ENCODE measurements around the gene SIM1. TPM values are rescaled to one million over a fixed set of nuclear protein-coding genes. Genes with fewer than 3 reads are reported as not detected.

Gene SIM1
- polyA plus RNA-seq, 1 experiment = 32.9 TPM

DNA sequence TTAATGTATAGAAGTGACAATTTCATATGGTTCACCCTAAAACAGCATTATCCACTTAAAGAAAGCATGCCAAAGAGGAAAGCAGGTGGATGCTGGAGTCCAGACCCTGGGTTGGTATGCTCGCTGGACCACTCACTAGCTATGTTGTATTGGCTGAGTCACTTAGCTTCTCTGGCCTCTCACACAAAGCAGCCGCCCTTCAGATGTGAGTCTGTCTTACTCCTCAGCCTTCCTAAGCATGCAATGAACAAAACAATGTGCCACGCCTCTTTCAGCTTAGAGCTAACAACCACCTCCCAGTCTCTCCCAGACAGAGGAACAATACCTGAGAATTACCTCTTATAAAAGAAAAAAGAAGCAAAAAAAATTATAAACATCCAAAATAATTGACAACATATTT is 29.4 kb downstream of the SIM1 start:
- H3K27me3 ChIP-seq (ENCODE audit: control insufficient read depth, insufficient read depth, low read length) = no peaks in the 10 kb centered on the region
- ChIA-PET CTCF (interaction anchor here (1.4 to 2.2 kb wide), 2 partner anchors 9 to 259 kb away, joined by 3 to 6 read pairs; no protein-coding TSS in a partner anchor), POLR2A (interaction anchor here (0.5 to 0.6 kb wide), 2 partner anchors 218 to 304 kb away, joined by 3 read pairs; no protein-coding TSS in a partner anchor)
- no peak overlapping the region for H3K4me3 ChIP-seq (ENCODE audit: low read depth, low read length)
- TF ChIP-seq, protein P1, sequence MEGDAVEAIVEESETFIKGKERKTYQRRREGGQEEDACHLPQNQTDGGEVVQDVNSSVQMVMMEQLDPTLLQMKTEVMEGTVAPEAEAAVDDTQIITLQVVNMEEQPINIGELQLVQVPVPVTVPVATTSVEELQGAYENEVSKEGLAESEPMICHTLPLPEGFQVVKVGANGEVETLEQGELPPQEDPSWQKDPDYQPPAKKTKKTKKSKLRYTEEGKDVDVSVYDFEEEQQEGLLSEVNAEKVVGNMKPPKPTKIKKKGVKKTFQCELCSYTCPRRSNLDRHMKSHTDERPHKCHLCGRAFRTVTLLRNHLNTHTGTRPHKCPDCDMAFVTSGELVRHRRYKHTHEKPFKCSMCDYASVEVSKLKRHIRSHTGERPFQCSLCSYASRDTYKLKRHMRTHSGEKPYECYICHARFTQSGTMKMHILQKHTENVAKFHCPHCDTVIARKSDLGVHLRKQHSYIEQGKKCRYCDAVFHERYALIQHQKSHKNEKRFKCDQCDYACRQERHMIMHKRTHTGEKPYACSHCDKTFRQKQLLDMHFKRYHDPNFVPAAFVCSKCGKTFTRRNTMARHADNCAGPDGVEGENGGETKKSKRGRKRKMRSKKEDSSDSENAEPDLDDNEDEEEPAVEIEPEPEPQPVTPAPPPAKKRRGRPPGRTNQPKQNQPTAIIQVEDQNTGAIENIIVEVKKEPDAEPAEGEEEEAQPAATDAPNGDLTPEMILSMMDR (IDR thresholded peaks at IDR 0.05; ENCODE audit: insufficient read depth, low read depth, low read length) = no peak
- peaks cover 9% of the 10 kb centered on the region for H3K36me3 ChIP-seq (ENCODE audit: control insufficient read depth, insufficient read depth, low read length)
- no peak for DNase-seq (ENCODE audit: low read depth)

DNA sequence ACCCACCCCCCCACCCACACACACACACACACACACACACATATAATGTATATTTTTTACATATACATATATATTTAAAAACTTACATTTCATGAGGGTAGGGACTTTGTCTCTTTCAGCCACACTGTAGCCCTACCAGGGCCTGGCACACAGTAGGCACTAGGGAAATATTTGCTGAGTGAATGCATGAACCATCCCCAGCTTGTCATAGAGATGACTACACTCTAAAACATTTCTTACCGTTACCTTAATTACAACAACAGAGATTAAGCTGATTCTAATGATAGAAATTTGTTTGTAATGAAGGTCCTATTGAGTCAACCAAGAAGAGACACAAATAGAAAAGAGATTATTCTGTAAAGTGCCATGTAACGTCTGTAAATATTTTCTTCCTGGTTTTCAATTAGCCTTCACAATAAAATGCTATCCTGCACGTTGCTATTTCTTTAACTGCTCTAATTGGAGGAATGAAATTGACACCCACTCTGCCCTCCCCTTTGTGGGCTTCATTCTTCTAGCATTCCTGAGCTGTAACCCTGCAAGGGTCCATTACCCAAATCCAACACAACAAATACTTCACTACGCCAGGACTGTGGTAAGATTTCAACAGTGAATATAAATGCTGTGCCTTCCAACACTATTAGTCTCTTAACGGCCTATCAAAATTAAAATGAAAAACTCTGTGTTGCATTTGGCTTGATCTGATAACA is 30.8 kb downstream of the SIM1 start:
- H3K4me3 ChIP-seq (ENCODE audit: low read depth, low read length) = no peak overlapping the region
- no peaks in the 10 kb centered on the region for H3K27me3 ChIP-seq (ENCODE audit: control insufficient read depth, insufficient read depth, low read length)
- POLR2A ChIA-PET = interaction anchor here (0.6 kb wide), 1 partner anchor 10 kb away, joined by 3 read pairs; no protein-coding TSS in a partner anchor
- TF ChIP-seq, protein P1 (IDR thresholded peaks at IDR 0.05; ENCODE audit: insufficient read depth, low read depth, low read length) = no peak
- DNase-seq (ENCODE audit: low read depth) = no peak
- H3K36me3 ChIP-seq (ENCODE audit: control insufficient read depth, insufficient read depth, low read length) = peaks cover 7% of the 10 kb centered on the region
- CTCF ChIA-PET = interaction anchor here (1.2 to 2.2 kb wide), 3 partner anchors 8 to 317 kb away, joined by 3 to 6 read pairs (median 4); no protein-coding TSS in a partner anchor

DNA sequence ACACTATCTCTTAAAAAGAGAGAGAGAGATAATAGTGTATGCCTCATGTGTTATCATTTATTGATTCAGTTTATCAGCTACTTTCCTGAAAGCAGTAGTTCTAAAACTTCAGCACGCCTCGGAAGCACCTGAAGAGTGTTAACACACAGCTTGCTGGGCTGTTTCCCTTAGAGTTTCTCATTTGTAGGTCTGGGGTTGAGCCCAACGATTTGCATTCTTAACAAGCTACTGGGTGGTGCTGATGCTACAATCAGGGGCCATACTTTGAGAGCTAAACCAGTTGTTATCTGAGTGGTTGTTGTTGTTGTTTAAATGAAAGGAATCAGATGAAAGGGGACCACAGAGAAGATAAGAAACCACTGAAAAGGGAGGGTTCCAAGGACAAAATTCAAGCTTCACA is 32.6 kb downstream of the SIM1 start:
- ChIA-PET CTCF (interaction anchor here (1.4 kb wide), 1 partner anchor 28 kb away, joined by 3 read pairs; no protein-coding TSS in a partner anchor), POLR2A (no interaction called here)
- TF ChIP-seq, protein P1 (IDR thresholded peaks at IDR 0.05; ENCODE audit: insufficient read depth, low read depth, low read length) = no peak

DNA sequence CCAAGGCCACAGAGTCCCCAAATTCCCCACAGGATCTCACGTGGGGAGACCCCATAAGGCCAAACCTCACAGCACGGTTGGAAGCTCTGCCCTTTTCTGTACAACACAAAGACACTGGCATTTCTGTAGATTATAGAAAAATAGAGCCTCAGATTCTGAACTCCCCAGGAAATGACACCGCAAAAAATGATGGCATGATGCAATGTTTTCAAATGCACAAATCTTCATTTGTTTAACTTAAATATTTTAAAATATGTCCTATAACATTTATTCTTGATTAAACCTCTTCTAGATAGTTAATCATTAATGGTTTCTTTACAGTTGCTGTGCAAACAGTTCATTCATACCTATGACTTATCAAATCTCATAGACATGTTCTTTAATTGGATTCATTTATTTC is 33.8 kb downstream of the SIM1 start:
- Histone ChIP-seq H3K4me3 (ENCODE audit: low read depth, low read length) (no peak overlapping the region), H3K36me3 (ENCODE audit: control insufficient read depth, insufficient read depth, low read length) (peaks cover 5% of the 10 kb centered on the region), H3K27me3 (ENCODE audit: control insufficient read depth, insufficient read depth, low read length) (no peaks in the 10 kb centered on the region)
- TF ChIP-seq, protein P1 (IDR thresholded peaks at IDR 0.05; ENCODE audit: insufficient read depth, low read depth, low read length) = no peak
- POLR2A ChIA-PET = no interaction called here
- no peak for DNase-seq (ENCODE audit: low read depth)
- CTCF ChIA-PET = no interaction called here

More for the DNA sequence above, 32.6 kb downstream of the SIM1 start:
- Histone ChIP-seq H3K4me3 (ENCODE audit: low read depth, low read length) (no peak overlapping the region), H3K36me3 (ENCODE audit: control insufficient read depth, insufficient read depth, low read length) (peaks cover 7% of the 10 kb centered on the region), H3K27me3 (ENCODE audit: control insufficient read depth, insufficient read depth, low read length) (no peaks in the 10 kb centered on the region)
- DNase-seq (ENCODE audit: low read depth) = no peak

DNA sequence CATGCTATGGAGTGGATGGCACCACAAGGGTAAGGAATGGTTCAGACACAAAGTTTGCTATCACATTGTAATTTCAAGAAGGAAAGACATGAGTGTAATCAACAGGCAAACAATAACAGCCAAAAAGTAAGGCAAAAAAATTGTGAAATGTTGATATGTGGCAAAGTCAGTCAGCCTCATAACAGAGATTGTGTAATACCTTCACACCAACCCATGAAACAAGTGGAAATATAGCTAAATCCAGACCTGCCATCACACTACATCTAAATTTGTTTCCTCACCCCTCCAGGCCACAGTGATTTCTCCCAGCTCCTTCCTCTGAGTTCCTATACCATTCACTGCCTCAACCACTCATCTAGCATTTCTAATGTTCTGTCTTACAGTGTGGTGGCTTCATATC is 37.3 kb downstream of the SIM1 start:
- CTCF ChIA-PET = interaction anchor here (0.9 kb wide), 1 partner anchor 12 kb away, joined by 3 read pairs; no protein-coding TSS in a partner anchor
- no peak overlapping the region for H3K4me3 ChIP-seq (ENCODE audit: low read depth, low read length)
- TF ChIP-seq, protein P1 (IDR thresholded peaks at IDR 0.05; ENCODE audit: insufficient read depth, low read depth, low read length) = no peak
- POLR2A ChIA-PET = no interaction called here
- H3K27me3 ChIP-seq (ENCODE audit: control insufficient read depth, insufficient read depth, low read length) = no peaks in the 10 kb centered on the region
- DNase-seq (ENCODE audit: low read depth) = no peak
- peaks cover 2% of the 10 kb centered on the region; the same call in 1 of the 2 replicates for H3K36me3 ChIP-seq (ENCODE audit: control insufficient read depth, insufficient read depth, low read length)

Measured in BJ (cell line).